Measurements from ENCODE around the gene STXBP5.

DNA sequence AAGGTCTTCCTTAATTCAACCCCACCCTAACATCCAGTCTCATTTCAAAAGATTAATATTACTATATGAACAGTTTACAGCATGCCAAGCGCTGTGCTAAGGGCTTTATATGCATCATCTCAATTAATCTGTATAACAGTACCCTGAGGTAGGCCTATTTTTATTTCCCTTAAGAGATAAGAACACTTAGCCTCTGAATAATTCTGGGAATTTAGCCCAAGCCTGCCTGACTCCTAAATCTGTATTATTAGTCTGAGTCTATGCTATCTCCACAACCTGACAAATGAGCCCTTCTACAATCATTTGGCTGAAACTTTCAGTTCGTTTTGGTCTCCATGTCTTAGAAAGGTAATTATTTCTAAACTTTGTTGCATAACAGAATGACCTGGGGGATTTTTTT is 226.6 kb downstream of the STXBP5 start:
- TF ChIP-seq, protein P1, sequence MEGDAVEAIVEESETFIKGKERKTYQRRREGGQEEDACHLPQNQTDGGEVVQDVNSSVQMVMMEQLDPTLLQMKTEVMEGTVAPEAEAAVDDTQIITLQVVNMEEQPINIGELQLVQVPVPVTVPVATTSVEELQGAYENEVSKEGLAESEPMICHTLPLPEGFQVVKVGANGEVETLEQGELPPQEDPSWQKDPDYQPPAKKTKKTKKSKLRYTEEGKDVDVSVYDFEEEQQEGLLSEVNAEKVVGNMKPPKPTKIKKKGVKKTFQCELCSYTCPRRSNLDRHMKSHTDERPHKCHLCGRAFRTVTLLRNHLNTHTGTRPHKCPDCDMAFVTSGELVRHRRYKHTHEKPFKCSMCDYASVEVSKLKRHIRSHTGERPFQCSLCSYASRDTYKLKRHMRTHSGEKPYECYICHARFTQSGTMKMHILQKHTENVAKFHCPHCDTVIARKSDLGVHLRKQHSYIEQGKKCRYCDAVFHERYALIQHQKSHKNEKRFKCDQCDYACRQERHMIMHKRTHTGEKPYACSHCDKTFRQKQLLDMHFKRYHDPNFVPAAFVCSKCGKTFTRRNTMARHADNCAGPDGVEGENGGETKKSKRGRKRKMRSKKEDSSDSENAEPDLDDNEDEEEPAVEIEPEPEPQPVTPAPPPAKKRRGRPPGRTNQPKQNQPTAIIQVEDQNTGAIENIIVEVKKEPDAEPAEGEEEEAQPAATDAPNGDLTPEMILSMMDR (IDR thresholded peaks at IDR 0.05): no peak
- no peak for TF ChIP-seq POLR2A (IDR thresholded peaks at IDR 0.05)

All from lower leg skin (tissue), 3 donors.